ENCODE results near the gene KIF16B. TPM values are rescaled to one million over a fixed set of nuclear protein-coding genes. Genes with fewer than 3 reads are reported as not detected.

Gene KIF16B
- total and polyA plus RNA-seq, 2 donors (not counting 3 experiments of a cell fraction or from before 2014, with no cell fraction given), result 2.9 to 8.8 TPM

GRCh38 chr20:16560661-16561060, 12.6 kb downstream of the KIF16B start:
- POLR2A ChIA-PET, result no interaction called here
- Histone ChIP-seq H3K4me2 (ENCODE audit: insufficient read depth, low read length) (no peak overlapping the region), H4K20me1 (replicated peaks; ENCODE audit: control insufficient read depth, extremely low read depth, insufficient read depth, low read length) (no peaks in the 10 kb centered on the region), H3K36me3 (ENCODE audit: control insufficient read depth in 2 of 2, extremely low read depth in 1 of 2, insufficient read depth in 2 of 2, low read length in 2 of 2) (no peaks in the 10 kb centered on the region), H2AFZ (ENCODE audit: low read depth, low read length) (no peak overlapping the region), H3K9me3 (replicated peaks; ENCODE audit: control insufficient read depth, insufficient read depth, low read length) (no peaks in the 10 kb centered on the region), H3K9ac (replicated peaks; ENCODE audit: extremely low read depth, insufficient read depth, low read length) (no peak overlapping the region), H3K9me1 (replicated peaks; ENCODE audit: control insufficient read depth, extremely low read depth, insufficient read depth, low read length) (no peaks in the 10 kb centered on the region), H3K4me3 (replicated peaks in 1 of 3; ENCODE audit: insufficient read depth in 1 of 3, low read depth in 1 of 3, low read length in 3 of 3) (no peak overlapping the region), H3K27me3 (ENCODE audit: control insufficient read depth in 2 of 2, insufficient read depth in 2 of 2, low read length in 2 of 2) (no peaks in the 10 kb centered on the region), H3K79me2 (ENCODE audit: control insufficient read depth, insufficient read depth, low read length) (no peaks in the 10 kb centered on the region), H3K27ac (ENCODE audit: insufficient read depth, low read depth, low read length) (no peak overlapping the region), H3K4me1 (ENCODE audit: control insufficient read depth, extremely low read depth, insufficient read depth, low read length) (no peaks in the 10 kb centered on the region)
- intact Hi-C loops (cut with micrococcal nuclease) (no loop called here), dilution Hi-C loops (cut with MboI; ENCODE audit: extremely low pct_ligation_motif_present, low sequenced_read_pairs) (no loop called here)
- FAIRE-seq, result no peak
- TF ChIP-seq POLR2AphosphoS5 (IDR thresholded peaks at IDR 0.05; ENCODE audit: insufficient read depth, low read depth, low read length) (no peak), FOS (IDR thresholded peaks at IDR 0.05; ENCODE audit: borderline replicate concordance, insufficient read depth, low read length) (no peak), CTCF (IDR thresholded peaks at IDR 0.05; ENCODE audit: extremely low read depth in 1 of 2, insufficient read depth in 1 of 2, low read depth in 1 of 2, low read length in 2 of 2) (no peak), MYC (IDR thresholded peaks at IDR 0.05; ENCODE audit: low read depth, low read length) (no peak), EZH2 (IDR thresholded peaks at IDR 0.05; ENCODE audit: borderline replicate concordance, low read depth, low read length, severe bottlenecking) (no peak), JUN (IDR thresholded peaks at IDR 0.05; ENCODE audit: borderline replicate concordance, insufficient read depth, insufficient read length, low read depth) (no peak), POLR2A (IDR thresholded peaks at IDR 0.05; ENCODE audit: low read depth, low read length) (no peak), GATA2 (IDR thresholded peaks at IDR 0.05; ENCODE audit: insufficient read depth, insufficient read length, low read depth, low read length) (no peak)
- TF ChIP-seq, protein P1, sequence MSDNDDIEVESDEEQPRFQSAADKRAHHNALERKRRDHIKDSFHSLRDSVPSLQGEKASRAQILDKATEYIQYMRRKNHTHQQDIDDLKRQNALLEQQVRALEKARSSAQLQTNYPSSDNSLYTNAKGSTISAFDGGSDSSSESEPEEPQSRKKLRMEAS (IDR thresholded peaks at IDR 0.05; ENCODE audit: insufficient read depth, insufficient read length), result no peak
- DNase-seq (ENCODE audit: low read depth, low spot score), result no peak
- CTCF ChIA-PET, result no interaction called here
- no TSS peak for BruUV-seq (replicated peaks)
